ENCODE measurements around the gene DNAJC12. TPM values are rescaled to one million over a fixed set of nuclear protein-coding genes. Genes with fewer than 3 reads are reported as not detected.
"Not testable (repeated sequence)": the region's sequence is repeated elsewhere in the genome, so short reads cannot be mapped to it uniquely, and the experiment has no call there.

Gene DNAJC12
- total RNA-seq, 4 donors from 2014 or later, result 0.57 TPM; not detected in 3

DNA sequence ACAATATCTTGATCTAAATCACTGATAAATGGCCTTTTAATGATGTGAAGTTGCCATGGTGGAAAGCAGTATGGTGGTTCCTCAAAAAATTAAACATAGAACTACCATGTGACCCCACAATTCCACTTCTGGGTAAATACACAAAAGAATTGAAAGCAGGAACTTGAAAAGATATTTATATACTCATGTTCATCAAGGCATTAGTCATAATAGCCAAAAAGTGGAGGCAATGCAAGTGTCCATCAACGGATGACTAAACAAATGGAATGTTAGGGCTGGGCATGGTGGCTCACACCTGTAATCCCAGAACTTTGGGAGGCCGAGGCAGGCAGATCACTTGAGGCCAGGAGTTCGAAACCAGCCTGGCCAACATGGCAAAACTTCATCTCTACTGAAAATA is 2.0 kb upstream of the DNAJC12 start:
- Histone ChIP-seq H3K4me1 (no peaks in the 10 kb centered on the region), H3K4me3 (no peak overlapping the region), H3K27ac (no peak overlapping the region), H3K36me3 (no peaks in the 10 kb centered on the region), H3K9me3 (no peaks in the 10 kb centered on the region), H3K27me3 (no peaks in the 10 kb centered on the region)
- 91% methylated on average over 3 of the region's 3 CpGs for WGBS
- DNase-seq (ENCODE audit: low spot score in 2 of 2), result no peak
- TF ChIP-seq POLR2A (IDR thresholded peaks at IDR 0.05) (no peak), EP300 (IDR thresholded peaks at IDR 0.05) (no peak), POLR2AphosphoS5 (IDR thresholded peaks at IDR 0.05) (no peak)
- TF ChIP-seq, protein P1, sequence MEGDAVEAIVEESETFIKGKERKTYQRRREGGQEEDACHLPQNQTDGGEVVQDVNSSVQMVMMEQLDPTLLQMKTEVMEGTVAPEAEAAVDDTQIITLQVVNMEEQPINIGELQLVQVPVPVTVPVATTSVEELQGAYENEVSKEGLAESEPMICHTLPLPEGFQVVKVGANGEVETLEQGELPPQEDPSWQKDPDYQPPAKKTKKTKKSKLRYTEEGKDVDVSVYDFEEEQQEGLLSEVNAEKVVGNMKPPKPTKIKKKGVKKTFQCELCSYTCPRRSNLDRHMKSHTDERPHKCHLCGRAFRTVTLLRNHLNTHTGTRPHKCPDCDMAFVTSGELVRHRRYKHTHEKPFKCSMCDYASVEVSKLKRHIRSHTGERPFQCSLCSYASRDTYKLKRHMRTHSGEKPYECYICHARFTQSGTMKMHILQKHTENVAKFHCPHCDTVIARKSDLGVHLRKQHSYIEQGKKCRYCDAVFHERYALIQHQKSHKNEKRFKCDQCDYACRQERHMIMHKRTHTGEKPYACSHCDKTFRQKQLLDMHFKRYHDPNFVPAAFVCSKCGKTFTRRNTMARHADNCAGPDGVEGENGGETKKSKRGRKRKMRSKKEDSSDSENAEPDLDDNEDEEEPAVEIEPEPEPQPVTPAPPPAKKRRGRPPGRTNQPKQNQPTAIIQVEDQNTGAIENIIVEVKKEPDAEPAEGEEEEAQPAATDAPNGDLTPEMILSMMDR (IDR thresholded peaks at IDR 0.05), result no peak

DNA sequence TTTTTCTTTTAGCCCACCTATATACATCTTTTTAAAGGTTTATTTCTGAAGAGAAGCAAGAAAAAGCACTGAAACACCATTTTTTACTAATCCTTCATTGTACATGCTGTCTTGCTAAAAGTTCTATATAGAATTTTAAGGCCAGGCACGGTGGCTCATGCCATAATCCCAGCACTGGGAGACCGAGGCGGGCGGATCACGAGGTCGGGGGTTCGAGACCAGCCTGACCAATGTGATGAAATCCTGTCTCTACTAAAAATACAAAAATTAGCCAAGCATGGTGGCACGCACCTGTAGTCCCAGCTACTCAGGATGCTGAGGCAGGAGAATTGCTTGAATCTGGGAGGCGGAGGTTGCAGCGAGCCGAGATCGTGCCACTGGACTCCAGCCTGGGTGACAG is 1.5 kb upstream of the DNAJC12 start:
- not testable (repeated sequence) for H3K27me3 ChIP-seq; H3K9me3 ChIP-seq; H3K4me3 ChIP-seq; H3K27ac ChIP-seq; H3K36me3 ChIP-seq; H3K4me1 ChIP-seq; DNase-seq (ENCODE audit: low spot score in 2 of 2)
- 93% methylated on average over 12 of the region's 12 CpGs for WGBS

DNA sequence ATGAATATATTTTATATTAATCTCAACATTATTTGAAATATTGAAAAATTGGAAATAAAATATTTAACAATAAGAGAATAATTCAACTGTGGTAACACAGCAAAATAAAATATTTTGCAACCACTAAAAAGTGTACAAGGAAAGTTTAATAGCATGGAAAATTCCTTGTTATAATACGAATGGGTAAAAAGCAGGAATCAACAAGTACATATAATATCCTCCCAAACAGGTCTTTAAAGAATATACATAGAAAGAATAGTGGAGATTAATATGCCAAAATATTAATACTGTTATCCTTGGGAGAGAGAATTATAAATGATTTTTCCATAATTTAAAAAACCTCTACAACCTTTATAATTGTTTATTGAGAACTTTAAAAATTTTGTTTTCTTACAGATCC is 1.0 kb downstream of the DNAJC12 start:
- Histone ChIP-seq H3K27ac (no peak overlapping the region), H3K4me3 (no peak overlapping the region), H3K27me3 (no peaks in the 10 kb centered on the region), H3K9me3 (no peaks in the 10 kb centered on the region), H3K4me1 (no peaks in the 10 kb centered on the region), H3K36me3 (no peaks in the 10 kb centered on the region)
- WGBS, result 74% methylated on average over 1 of the region's 1 CpG
- no peak for DNase-seq (ENCODE audit: low spot score in 2 of 2)
- TF ChIP-seq, protein P1 (IDR thresholded peaks at IDR 0.05), result no peak
- TF ChIP-seq EP300 (IDR thresholded peaks at IDR 0.05) (no peak), POLR2AphosphoS5 (IDR thresholded peaks at IDR 0.05) (no peak), POLR2A (IDR thresholded peaks at IDR 0.05) (no peak)

DNA sequence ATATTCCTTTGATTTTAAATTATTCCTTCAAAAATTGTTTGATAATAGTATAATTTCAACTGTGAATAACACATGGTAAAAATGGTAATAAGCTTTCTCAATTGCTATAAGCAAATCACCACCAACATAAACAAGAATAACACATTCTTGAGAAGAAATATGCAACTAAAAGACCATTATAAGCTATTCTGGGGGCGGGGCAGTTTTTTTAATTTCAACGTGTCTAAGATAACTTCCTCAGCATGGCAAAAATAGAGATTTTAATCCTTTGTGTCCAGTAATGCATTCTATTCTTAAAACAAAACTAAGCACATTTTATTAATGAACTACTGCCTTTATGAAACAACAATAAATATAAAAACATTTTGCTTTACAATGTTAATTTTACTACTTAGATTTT is 1.5 kb downstream of the DNAJC12 start:
- H3K36me3 ChIP-seq, result no peaks in the 10 kb centered on the region
- H3K4me1 ChIP-seq, result no peaks in the 10 kb centered on the region
- no peak overlapping the region for H3K27ac ChIP-seq
- DNase-seq (ENCODE audit: low spot score in 2 of 2), result no peak
- no peaks in the 10 kb centered on the region for H3K9me3 ChIP-seq
- TF ChIP-seq, protein P1 (IDR thresholded peaks at IDR 0.05), result no peak
- no peak for TF ChIP-seq POLR2A (IDR thresholded peaks at IDR 0.05)
- no peak for TF ChIP-seq POLR2AphosphoS5 (IDR thresholded peaks at IDR 0.05)
- TF ChIP-seq EP300 (IDR thresholded peaks at IDR 0.05), result no peak
- no peak overlapping the region for H3K4me3 ChIP-seq
- H3K27me3 ChIP-seq, result no peaks in the 10 kb centered on the region
- WGBS, result 52% methylated on average over 2 of the region's 2 CpGs

DNA sequence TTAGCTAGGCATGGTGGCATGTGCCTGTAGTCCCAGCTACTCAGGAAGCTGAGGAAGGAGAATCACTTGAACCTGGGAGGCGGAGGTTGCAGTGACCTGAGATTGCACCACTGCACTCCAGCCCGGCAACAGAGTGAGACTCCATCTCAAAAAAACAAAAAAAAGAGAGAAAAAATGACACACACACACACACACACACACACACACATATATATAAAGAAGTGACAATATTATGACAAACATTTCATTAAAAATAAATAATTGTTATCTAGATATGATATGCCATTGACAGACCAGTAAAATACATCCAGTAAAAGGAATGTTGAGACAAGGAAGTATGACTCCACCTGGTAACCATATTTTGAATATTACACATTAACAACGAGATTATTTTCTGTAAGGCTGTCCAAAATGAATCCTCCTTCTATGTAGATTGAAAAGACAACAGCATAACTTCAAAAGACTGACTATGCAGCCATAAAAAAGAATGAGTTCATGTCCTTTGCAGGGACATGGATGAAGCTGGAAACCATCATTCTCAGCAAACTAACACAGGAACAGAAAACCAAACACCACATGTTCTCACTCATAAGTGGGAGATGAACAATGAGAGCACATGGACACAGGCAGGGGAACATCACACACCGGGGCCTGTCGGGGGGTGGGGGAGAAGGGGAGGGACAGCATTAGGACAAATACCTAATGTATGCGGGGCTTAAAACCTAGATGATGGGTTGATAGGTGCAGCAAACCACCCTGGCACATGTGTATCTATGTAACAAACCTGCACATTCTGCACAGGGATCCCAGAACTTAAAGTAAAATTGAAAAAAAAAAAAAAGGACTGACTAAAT is 2.2 kb downstream of the DNAJC12 start:
- H3K4me1 ChIP-seq; DNase-seq (ENCODE audit: low spot score in 2 of 2); H3K27me3 ChIP-seq; H3K27ac ChIP-seq; H3K9me3 ChIP-seq; H3K36me3 ChIP-seq; H3K4me3 ChIP-seq: not testable (repeated sequence)
- 64% methylated on average over 6 of the region's 6 CpGs for WGBS

DNA sequence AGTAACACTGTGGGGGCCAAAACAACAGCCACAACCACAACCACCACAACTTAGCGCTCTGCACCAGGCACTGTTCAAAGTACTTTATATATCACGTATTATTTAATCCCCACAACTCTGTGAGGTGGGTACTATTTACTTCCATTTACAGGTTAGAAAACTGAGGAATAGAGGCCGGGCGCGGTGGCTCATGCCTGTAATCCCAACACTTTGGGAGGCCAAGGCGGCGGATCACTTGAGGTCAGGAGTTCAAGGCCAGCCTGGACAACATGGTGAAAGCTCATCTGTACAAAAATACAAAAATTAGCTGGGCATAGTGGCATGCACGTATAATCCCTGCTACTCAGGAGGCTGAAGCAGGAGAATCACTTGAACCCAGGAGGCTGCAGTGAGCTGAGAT is 3.6 kb downstream of the DNAJC12 start:
- H3K4me3 ChIP-seq, result no peak overlapping the region
- no peaks in the 10 kb centered on the region for H3K36me3 ChIP-seq
- H3K27ac ChIP-seq, result no peak overlapping the region
- TF ChIP-seq POLR2AphosphoS5 (IDR thresholded peaks at IDR 0.05), result no peak
- no peak for TF ChIP-seq EP300 (IDR thresholded peaks at IDR 0.05)
- TF ChIP-seq, protein P1 (IDR thresholded peaks at IDR 0.05), result no peak
- TF ChIP-seq POLR2A (IDR thresholded peaks at IDR 0.05), result no peak
- no peaks in the 10 kb centered on the region for H3K9me3 ChIP-seq
- DNase-seq (ENCODE audit: low spot score in 2 of 2), result no peak
- H3K4me1 ChIP-seq, result no peaks in the 10 kb centered on the region
- H3K27me3 ChIP-seq, result no peaks in the 10 kb centered on the region
- WGBS, result 95% methylated on average over 8 of the region's 8 CpGs

Measured in suprapubic skin (tissue), 4 donors.